Astrocyte of the hippocampus (primary cell): ENCODE measurements around the gene CASP5.
"Not testable (repeated sequence)": the region's sequence is repeated elsewhere in the genome, so short reads cannot be mapped to it uniquely, and the experiment has no call there.

Source experiments
- DNase-seq: peaks from one replicate; pipeline ENCODE4 v3.0.0; 2011; ENCODE audit warnings: low read depth, low spot score

CASP5 gene

DNA sequence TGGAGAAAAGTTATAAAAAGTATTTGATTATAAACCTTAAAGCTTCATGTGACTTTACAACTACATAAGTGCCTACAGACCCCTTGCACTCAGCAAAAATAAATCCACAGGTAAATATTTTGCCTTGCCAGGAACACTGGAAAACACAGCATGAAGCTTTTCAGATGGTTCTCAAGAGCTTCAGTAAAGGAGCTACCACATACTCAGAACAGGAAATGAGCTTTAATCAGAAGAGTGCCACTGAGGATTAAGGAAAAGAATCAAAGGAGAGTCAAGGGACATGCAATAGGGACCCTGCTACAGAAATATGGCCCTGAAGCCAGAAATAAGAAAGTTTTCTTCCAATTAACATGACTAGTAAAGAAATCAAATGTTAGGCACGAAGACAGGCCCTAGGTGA is 10.8 kb upstream of the CASP5 start:
- DNase-seq = no peak

- DNase-seq = no peak
These were observed 10.4 kb upstream of the CASP5 start for GRCh38 chr11:105033343-105033742.

DNA sequence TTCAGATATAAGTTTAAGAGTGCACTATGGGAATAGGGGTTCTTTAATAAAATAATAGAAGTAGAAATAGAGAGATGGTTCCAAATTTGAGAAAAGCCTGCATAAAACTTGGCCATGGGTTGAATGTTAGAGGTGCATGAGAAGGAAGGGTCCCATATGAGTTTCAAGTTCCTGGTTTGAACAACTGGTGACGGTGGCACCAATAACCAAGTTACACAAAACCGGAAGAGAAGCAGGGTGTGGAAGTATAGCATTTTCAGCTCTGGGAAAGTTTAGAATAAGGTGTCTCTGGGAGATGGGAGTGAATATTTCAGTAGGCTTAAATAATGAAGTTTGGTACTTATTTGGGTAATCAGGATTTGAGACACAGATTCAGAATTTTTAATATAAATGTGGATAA is 9.5 kb upstream of the CASP5 start:
- no peak for DNase-seq

DNA sequence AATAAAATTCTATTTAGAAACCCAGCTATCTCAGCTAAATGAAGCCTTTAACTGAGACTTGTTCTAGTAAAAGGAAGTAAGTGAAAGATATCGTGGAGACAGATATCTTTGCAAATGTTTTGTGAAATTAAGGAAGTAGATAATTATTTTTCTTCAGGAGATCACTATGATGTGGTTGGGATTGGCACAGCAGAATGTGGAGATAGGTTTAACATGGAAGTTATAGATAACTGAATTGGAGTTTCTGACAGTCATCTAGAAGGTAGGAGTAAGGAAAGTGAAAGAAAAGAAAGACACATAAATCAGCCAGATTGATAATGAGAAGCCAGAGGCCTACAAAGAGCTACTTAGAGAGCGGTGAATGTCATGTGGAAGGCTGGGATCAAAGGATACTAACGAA is 4.7 kb upstream of the CASP5 start:
- no peak for DNase-seq

- DNase-seq = no peak
These were observed 1.4 kb upstream of the CASP5 start for GRCh38 chr11:105024394-105024793.

DNA sequence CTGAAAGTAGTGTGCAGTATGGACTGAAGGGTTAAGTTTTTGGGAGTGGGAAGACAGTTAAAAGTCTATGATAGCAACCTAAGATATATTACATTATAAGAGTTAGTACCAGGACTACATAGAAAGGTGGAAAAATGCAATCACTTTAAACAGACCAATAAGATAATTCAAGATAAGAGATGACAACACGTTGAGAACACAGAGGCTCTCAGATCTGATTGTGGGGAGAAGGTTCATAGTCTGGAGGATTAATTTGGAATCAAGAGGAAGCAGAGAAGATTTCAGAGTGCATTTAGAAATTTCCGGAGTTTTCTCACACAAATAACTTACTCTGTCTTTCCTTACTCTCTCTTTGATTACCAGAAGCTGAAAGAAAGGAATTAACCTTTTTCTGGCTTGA is 441 bp downstream of the CASP5 start:
- DNase-seq = no peak

GRCh38 chr11:105007463-105007862 is 15.5 kb downstream of the CASP5 start:
- DNase-seq = no peak

- no peak for DNase-seq
These were observed 17.5 kb downstream of the CASP5 start for GRCh38 chr11:105005451-105005845.

DNA sequence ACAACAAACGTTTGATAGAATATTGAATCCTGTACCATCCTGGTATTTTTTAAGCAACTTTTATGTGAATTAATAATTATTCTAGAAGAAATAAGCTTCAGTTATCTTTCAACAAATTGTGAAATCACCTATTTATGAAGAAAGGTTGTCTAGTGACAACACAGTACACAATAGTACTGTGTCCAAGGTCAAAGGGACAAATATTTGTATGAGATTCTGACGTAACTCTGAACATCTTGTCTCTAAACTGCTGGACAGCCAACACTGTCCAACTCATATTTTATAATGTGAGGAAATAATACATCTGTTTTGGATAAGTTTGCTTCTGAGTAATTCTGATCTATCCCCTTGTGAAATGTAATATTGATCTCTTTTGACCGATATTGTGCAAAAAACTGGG is 18.9 kb downstream of the CASP5 start:
- no peak for DNase-seq

DNA sequence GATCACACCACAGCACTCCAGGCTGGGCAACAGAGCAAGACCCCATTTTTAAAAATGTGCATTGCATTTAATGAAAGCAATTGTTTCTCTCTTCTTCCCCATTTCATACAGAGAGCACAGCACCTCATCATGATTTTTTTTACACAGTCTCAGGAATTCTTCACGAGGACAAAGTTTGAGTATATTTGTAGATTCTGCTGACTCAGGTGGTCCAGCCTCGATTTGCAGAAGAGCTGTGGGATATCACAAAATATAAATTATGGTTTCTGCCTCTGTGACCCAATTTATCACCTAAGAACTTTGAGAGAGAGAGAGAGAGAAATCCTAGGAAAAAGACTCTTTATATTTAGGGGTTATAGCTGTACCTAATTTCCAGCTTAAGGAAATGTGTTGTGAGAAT is 19.8 kb downstream of the CASP5 start:
- DNase-seq = no peak

- DNase-seq = no peak
These were observed 22.2 kb downstream of the CASP5 start for GRCh38 chr11:105000797-105001196.

DNA sequence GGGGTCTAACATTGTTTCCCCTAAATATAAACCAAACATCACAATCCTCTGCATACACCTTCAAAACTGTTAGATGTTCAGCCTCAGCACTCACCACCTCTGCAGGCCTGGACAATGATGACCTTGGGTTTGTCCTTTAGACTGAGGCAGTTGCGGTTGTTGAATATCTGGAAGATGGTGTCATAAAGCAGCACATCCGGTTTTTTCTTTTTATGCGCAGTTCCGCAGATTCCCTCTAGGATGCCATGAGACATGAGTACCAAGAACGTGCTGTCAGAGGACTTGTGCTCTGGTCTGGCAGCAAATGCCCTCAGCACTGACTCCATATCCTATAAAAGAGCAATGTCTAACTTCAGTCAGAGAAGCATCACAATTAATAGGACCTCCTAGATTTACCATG is 22.8 kb downstream of the CASP5 start:
- no peak for DNase-seq

- DNase-seq = no peak
These were observed 23.2 kb downstream of the CASP5 start for GRCh38 chr11:104999721-105000120.

GRCh38 chr11:104997288-104997687 is 25.7 kb downstream of the CASP5 start:
- DNase-seq = no peak

GRCh38 chr11:104995001-104995408 is 28.0 kb downstream of the CASP5 start:
- no peak for DNase-seq

DNA sequence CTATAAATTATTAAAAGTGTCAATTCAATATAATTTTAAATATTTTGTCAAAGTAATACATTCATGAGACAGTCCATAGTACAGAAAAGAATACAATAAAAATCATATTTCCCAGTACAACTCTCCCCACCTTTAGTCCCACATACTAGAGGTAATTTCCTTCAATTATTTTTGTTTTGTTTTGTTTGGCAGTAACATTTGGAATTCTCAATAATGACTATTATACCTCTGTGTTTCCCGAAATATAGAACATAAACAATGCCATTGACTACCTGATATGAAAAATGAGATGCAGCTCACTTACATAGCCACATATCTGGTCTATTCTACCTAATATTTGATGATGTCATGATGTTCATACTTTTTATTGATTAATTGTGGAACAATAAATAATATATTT is 30.2 kb downstream of the CASP5 start:
- no peak for DNase-seq

DNA sequence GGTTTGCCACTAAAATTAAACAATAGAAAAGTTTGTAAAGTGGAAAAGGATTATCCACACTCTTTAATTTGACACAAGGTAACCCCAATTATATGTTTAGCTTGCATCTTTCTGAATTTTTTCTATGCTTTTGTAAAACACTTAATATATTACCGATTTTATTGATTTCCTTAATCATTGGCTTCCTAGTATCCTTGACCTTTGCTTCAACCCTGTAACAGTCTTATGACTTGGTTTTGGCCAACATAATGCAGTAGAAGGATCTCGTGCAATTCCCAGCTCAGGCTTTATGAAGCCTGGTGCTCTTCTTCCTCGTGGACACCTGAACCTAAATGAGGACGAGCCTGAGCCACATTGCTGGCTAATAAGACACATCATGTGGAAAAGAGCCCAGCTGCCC is 31.0 kb downstream of the CASP5 start:
- no peak for DNase-seq

DNA sequence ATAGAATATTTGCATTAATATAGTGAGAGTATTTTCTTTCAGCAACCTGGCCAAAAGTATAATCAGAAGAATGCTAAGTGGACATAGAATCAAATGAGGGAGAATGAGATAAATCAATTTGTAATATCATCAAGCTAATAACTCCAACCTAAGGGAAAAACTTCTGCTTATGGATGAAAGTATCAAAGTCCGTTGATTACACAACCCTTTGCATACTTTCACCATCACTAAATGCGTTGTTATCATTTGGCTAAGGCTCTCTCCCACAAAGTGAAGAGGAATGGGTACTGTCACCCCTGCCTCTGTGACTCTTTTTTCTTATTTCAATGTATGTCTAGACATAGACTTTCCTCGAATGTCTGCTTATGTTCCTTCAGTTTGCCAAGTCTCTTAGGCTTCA is 38.2 kb downstream of the CASP5 start:
- DNase-seq = no peak

DNA sequence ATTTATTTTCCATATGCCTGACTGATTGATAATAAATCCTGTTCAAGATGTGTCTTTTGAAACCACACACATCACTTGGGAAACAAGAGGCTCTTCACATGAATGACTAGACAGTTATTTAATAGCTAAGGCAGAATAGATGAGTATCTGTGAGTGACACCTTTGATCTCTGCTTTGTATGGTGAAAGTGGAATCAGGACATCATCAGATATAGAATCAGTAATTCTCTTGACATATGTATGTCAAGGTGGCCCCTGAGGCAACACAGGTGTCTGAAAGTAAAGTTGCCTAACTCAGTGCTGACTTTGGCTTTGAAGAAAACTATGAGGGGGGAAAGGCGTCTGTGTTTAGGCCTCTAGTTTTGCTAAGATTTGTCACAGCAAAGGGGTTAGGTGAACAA is 43.1 kb downstream of the CASP5 start:
- no peak for DNase-seq

DNA sequence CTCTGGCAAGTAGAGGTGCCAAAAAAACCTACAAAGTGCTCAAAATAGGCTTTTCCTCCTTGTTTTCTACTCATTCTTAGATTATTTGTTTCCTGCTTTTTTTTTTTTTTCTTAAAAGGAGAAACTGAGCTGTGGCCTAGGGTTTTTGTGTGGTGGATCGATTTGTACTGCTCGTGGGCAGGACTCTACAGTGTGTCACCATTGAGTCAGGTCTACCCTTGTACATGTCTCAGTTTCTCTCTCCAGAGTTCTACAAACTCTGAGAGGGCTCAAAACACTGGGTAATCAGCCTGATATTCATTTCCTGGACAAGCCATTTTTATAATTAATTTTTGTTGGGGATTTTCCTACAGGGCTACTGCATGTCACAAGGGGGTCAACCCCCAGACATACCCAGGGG is 49.4 kb downstream of the CASP5 start:
- no peak for DNase-seq

DNA sequence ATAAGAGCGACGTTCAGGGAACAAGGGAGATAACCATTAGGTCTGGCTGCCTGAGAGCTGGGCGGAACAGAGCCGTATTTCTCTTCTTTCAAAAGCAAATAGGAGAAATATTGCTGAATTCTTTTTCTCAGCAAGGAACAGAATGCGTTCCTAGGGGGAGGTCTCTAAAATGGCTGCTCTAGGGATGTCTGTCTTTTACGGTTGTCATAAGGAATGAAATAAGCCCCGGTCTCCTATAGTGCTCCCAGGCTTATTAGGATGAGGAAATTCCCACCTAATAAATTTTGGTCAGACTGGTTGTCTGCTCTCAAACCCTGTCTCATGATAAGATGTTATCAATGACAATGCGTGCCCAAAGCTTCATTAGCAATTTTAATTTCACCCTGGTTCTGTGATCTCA is 50.0 kb downstream of the CASP5 start:
- not testable (repeated sequence) for DNase-seq

DNA sequence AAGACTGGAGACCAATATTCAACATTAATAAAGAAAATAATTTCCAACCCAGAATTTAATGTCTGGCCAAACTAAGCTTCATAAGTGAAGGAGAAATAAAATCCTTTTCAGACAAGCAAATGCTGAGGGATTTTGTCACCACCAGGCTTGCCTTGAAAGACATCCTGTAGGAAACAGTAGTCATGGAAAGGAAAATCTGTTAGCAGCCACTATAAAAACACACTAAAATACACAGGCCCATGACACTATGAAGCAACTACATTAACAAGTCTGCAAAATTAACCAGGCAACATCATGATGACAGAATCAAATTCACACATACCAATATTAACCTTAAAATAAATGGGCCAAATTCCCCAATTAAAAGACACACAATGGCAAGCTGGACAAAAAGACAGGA is 52.2 kb downstream of the CASP5 start:
- no peak for DNase-seq

- DNase-seq = no peak
These were observed 53.9 kb downstream of the CASP5 start for GRCh38 chr11:104968856-104969776.

DNA sequence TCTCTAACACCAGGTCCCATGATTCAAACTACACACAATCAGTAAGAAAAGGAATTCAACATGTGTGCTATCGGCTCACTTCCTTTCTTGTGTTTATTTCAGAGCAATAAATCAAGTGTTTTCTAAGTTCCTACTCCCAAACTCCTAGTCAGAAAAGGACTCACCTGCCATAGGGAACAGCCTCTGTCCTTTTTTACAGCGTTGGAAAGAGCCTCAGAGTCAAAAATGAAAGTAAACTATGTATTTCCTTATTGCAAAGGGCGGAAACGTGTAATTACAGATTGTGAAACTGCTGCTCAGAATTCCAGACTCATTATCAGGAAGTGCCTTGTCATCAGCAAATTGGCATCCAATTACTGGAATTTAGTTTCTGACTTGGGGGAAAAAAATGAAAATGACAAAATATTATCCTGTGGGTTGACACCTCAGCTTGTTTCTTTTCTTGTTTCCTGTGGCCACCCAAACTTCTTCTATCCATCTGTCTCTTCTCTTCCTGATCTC is 54.6 kb downstream of the CASP5 start, which contains the start of gene CASP4:
Gene CASP4, minus strand, starts transcription at position 220 of the 501 bp plus-strand sequence. Its CDS starts 49 bp downstream, at position 171.
- peak; percentile 17 for DNase-seq
